CD14-positive monocyte (primary cell): Measurements from ENCODE around the gene TSPAN16. TPM values are rescaled to one million over a fixed set of nuclear protein-coding genes. Genes with fewer than 3 reads are reported as not detected.
A peak's percentile ranks its signal among the peaks of the same experiment; 100 is the strongest.

Experiments
- DNase-seq, 3 donors: peaks; one replicate each; pipeline ENCODE4 v3.0.0-alpha.2; 2011 to 2022
- H2AFZ ChIP-seq: 2 replicates; pipeline ENCODE4 v1.6.0; 2012; ENCODE audit warnings: mild to moderate bottlenecking, low read depth, low read length, inconsistent platforms; ENCODE audit not compliant: insufficient read depth, poor library complexity, severe bottlenecking
- H3K27ac ChIP-seq, 2 donors: 1 replicate in 1 of 2; 2 replicates in 1 of 2; pipeline ENCODE4 v1.5.1; 2012 to 2013; ENCODE audit warnings: low read length in 2 of 2, control low read depth in 1 of 2, inconsistent platforms in 1 of 2, low read depth in 1 of 2, mild to moderate bottlenecking in 1 of 2
- H3K27me3 ChIP-seq, 2 donors: one replicate each; pipeline versions ENCODE4 v1.6.0 to v1.6.1; 2011 to 2013; ENCODE audit warnings: low read length in 2 of 2; ENCODE audit not compliant: control insufficient read depth in 2 of 2, insufficient read depth in 2 of 2
- H3K36me3 ChIP-seq, 2 donors: replicated peaks in 1 of 2; 1 replicate in 1 of 2; 2 replicates in 1 of 2; pipeline versions ENCODE4 v1.5.1 to v1.6.1; 2012 to 2013; ENCODE audit warnings: low read length in 2 of 2, control low read depth in 1 of 2, inconsistent platforms in 1 of 2, mild to moderate bottlenecking in 1 of 2; ENCODE audit not compliant: insufficient read depth in 2 of 2, control insufficient read depth in 1 of 2
- H3K4me1 ChIP-seq, 2 donors: 1 replicate in 1 of 2; 2 replicates in 1 of 2; pipeline versions ENCODE4 v1.5.1 to v1.6.1; 2012 to 2013; ENCODE audit warnings: low read length in 2 of 2, control low read depth in 1 of 2, inconsistent platforms in 1 of 2, mild to moderate bottlenecking in 1 of 2, moderate library complexity in 1 of 2; ENCODE audit not compliant: insufficient read depth in 2 of 2, control insufficient read depth in 1 of 2
- H3K4me2 ChIP-seq: replicated peaks from 2 replicates; pipeline ENCODE3; 2012; ENCODE audit warnings: low read length, moderate library complexity, mild to moderate bottlenecking; ENCODE audit not compliant: poor library complexity, severe bottlenecking; ENCODE audit errors: extremely low read depth
- H3K4me3 ChIP-seq, 3 experiments: fragments of 200-600 bp in 1 of 3; sonication (generic) in 1 of 3; replicated peaks in 1 of 3; 1 replicate in 2 of 3; 2 replicates in 1 of 3; pipeline ENCODE4 v1.5.1; 2011 to 2013; ENCODE audit warnings: low read length in 3 of 3, mild to moderate bottlenecking in 3 of 3, control low read depth in 2 of 3, low read depth in 2 of 3, inconsistent platforms in 1 of 3, moderate library complexity in 1 of 3
- H3K79me2 ChIP-seq: 2 replicates; pipeline ENCODE4 v1.6.0; 2012; ENCODE audit warnings: mild to moderate bottlenecking, control low read depth, inconsistent platforms, low read length, moderate library complexity; ENCODE audit not compliant: insufficient read depth
- H3K9ac ChIP-seq: 2 replicates; pipeline ENCODE4 v1.6.0; 2017; ENCODE audit warnings: low read length, mild to moderate bottlenecking; ENCODE audit not compliant: insufficient read depth, poor library complexity, severe bottlenecking
- H3K9me3 ChIP-seq, 2 donors: replicated peaks in 1 of 2; 1 replicate in 1 of 2; 2 replicates in 1 of 2; pipeline versions ENCODE4 v1.5.1 to v1.6.1; 2012 to 2013; ENCODE audit warnings: low read length in 2 of 2, control low read depth in 1 of 2; ENCODE audit not compliant: control insufficient read depth in 1 of 2, insufficient read depth in 1 of 2
- H4K20me1 ChIP-seq: 2 replicates; pipeline ENCODE4 v1.6.0; 2012; ENCODE audit warnings: mild to moderate bottlenecking, low read length, control low read depth, moderate library complexity; ENCODE audit not compliant: insufficient read depth
- H3K27ac Mint-ChIP-seq, 7 donors: one replicate each; pipeline ENCODE4 v1.8.0; 2020; ENCODE audit warnings: mild to moderate bottlenecking in 7 of 7, mixed read lengths in 7 of 7, moderate library complexity in 6 of 7, inconsistent platforms in 2 of 7
- H3K27me3 Mint-ChIP-seq, 3 donors: one replicate each; pipeline ENCODE4 v1.8.0; 2021 to 2022; ENCODE audit warnings: low read depth in 3 of 3, mild to moderate bottlenecking in 3 of 3, mixed read lengths in 3 of 3, moderate library complexity in 3 of 3, inconsistent platforms in 1 of 3
- H3K36me3 Mint-ChIP-seq, 2 donors: one replicate each; pipeline ENCODE4 v1.8.0; 2020; ENCODE audit warnings: mixed read lengths in 2 of 2, inconsistent platforms in 1 of 2, mild to moderate bottlenecking in 1 of 2
- H3K4me1 Mint-ChIP-seq: one replicate; pipeline ENCODE4 v1.8.0; 2020; ENCODE audit warnings: mild to moderate bottlenecking, mixed read lengths
- H3K4me3 Mint-ChIP-seq, 2 donors: one replicate each; pipeline ENCODE4 v1.8.0; 2020; ENCODE audit warnings: mild to moderate bottlenecking in 2 of 2, mixed read lengths in 2 of 2, moderate library complexity in 1 of 2
- H3K9me3 Mint-ChIP-seq, 7 donors: one replicate each; pipeline ENCODE4 v1.8.0; 2020 to 2022; ENCODE audit warnings: mixed read lengths in 7 of 7, mild to moderate bottlenecking in 6 of 7, moderate library complexity in 6 of 7, inconsistent platforms in 2 of 7
- WGBS: methylation state at CpG from one replicate; pipeline ENCODE4 v1.1.5; 2013; ENCODE audit warnings: missing lambda C conversion rate; ENCODE audit not compliant: insufficient coverage; 5-methylcytosine and 5-hydroxymethylcytosine counted together
- intact Hi-C, 2 donors: fragments of 100-400 bp; cut with micrococcal nuclease; formaldehyde crosslinking; loops; one replicate each; pipeline versions ENCODE4 v1.15.0 to v1.15.1; 2023
- polyA plus RNA-seq, 3 donors: library from polyadenylated mRNA; depleted of rRNA in 1 of 3; unstranded in 2 of 3; stranded (reverse) in 1 of 3; fragments of 300-500 nt in 2 of 3; fragments of >200 nt in 1 of 3; fragmentation: Illumina TruSeq in 2 of 3; gene quantifications; 1 replicate in 2 of 3; 2 replicates in 1 of 3; pipeline ENCODE4 v1.2.3, GENCODE V29; 2012 to 2021
- TF ChIP-seq, protein P1 (sequence below): fragments of 200-600 bp; IDR thresholded peaks from one replicate; pipeline ENCODE4 v1.8.0; 2022; ENCODE audit warnings: antibody characterized with exemption, mild to moderate bottlenecking

The TSPAN16 gene
- polyA plus RNA-seq, 3 donors, result 0.08 to 0.31 TPM; not detected in 1

DNA sequence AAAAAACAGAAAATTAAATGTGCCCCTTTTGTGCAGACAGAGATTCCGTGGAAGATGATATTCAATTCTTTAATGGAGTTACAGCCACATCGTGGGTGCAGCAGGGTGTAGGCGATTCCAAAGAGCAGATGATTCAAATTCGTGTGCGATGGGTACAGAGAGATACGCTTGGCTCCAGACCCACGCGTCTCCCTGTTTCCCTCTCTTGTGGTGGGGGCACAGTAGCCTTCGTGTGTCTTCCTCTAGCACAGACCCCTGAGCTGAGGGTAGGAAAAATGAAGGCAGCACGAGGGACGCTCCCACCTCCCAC is 4.8 kb downstream of the TSPAN16 start:
- intact Hi-C loops, result no loop called here

DNA sequence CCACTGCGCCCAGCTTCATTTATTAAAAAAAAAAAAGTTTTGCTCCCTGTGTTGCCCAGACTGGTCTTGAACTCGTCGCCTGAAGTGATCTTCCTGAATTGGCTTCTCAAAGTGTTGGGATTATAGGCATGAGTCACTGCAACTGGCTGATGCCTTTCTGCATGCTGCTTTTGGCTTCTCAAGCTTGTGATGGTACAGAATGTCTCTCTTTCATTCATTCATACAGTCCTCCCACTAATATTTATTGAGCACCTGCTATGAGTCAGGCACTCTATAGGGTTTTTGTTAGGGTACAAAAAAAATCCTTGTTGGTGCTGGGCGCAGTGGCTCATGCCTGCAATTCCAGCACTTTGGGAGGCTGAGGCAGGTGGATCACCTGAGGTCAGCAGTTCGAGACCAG is 9.0 kb downstream of the TSPAN16 start:
- H3K27ac Mint-ChIP-seq, result peak overlapping the region in 1 of 7 donors; percentile 41
- 100% methylated on average over 1 of the region's 5 CpGs for WGBS
- intact Hi-C loops, result no loop called here

More for the DNA sequence above, 4.8 kb downstream of the TSPAN16 start:
- no peak overlapping the region for H3K4me2 ChIP-seq
- no peaks in the 10 kb centered on the region for H3K27me3 ChIP-seq
- no peak overlapping the region for H3K4me3 Mint-ChIP-seq
- H2AFZ ChIP-seq, result no peak overlapping the region
- peaks cover 43% of the 10 kb centered on the region for H3K4me1 Mint-ChIP-seq
- no peak for DNase-seq
- H3K4me3 ChIP-seq, result no peak overlapping the region
- H3K27ac Mint-ChIP-seq, result no peak overlapping the region
- H3K36me3 ChIP-seq, result peaks cover 0 to 7% of the 10 kb centered on the region in 2 donors
- H3K9me3 Mint-ChIP-seq, result peaks cover 0 to 2% (median 0%) of the 10 kb centered on the region in 7 donors
- peaks cover 0 to 3% (median 2%) of the 10 kb centered on the region in 3 donors for H3K27me3 Mint-ChIP-seq
- peaks cover 21% of the 10 kb centered on the region for H4K20me1 ChIP-seq
- WGBS, result 96% methylated on average over 3 of the region's 11 CpGs
- TF ChIP-seq, protein P1, sequence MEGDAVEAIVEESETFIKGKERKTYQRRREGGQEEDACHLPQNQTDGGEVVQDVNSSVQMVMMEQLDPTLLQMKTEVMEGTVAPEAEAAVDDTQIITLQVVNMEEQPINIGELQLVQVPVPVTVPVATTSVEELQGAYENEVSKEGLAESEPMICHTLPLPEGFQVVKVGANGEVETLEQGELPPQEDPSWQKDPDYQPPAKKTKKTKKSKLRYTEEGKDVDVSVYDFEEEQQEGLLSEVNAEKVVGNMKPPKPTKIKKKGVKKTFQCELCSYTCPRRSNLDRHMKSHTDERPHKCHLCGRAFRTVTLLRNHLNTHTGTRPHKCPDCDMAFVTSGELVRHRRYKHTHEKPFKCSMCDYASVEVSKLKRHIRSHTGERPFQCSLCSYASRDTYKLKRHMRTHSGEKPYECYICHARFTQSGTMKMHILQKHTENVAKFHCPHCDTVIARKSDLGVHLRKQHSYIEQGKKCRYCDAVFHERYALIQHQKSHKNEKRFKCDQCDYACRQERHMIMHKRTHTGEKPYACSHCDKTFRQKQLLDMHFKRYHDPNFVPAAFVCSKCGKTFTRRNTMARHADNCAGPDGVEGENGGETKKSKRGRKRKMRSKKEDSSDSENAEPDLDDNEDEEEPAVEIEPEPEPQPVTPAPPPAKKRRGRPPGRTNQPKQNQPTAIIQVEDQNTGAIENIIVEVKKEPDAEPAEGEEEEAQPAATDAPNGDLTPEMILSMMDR, result no peak
- H3K79me2 ChIP-seq, result no peaks in the 10 kb centered on the region
- H3K9ac ChIP-seq, result no peak overlapping the region
- no peaks in the 10 kb centered on the region for H3K9me3 ChIP-seq
- no peak overlapping the region for H3K27ac ChIP-seq
- H3K36me3 Mint-ChIP-seq, result peaks cover 18 to 28% of the 10 kb centered on the region in 2 donors
- peaks cover 23 to 31% of the 10 kb centered on the region in 2 donors for H3K4me1 ChIP-seq

More for the DNA sequence above, 9.0 kb downstream of the TSPAN16 start:
- no peak overlapping the region for H3K4me2 ChIP-seq
- peaks cover 55% of the 10 kb centered on the region for H4K20me1 ChIP-seq
- H3K36me3 ChIP-seq, result peaks cover 11 to 26% of the 10 kb centered on the region in 2 donors
- H3K27ac ChIP-seq, result no peak overlapping the region
- Mint-ChIP-seq H3K4me1 (peaks cover 27% of the 10 kb centered on the region), H3K4me3 (no peak overlapping the region), H3K36me3 (peaks cover 34 to 59% of the 10 kb centered on the region in 2 donors), H3K9me3 (peaks cover 0 to 1% (median 0%) of the 10 kb centered on the region in 7 donors), H3K27me3 (peaks cover 0 to 4% (median 2%) of the 10 kb centered on the region in 3 donors)
- no peak overlapping the region for H2AFZ ChIP-seq
- no peak overlapping the region for H3K4me3 ChIP-seq
- DNase-seq, result no peak
- H3K9me3 ChIP-seq, result no peaks in the 10 kb centered on the region
- no peaks in the 10 kb centered on the region for H3K27me3 ChIP-seq
- no peak overlapping the region for H3K9ac ChIP-seq
- peaks cover 0 to 3% of the 10 kb centered on the region in 2 donors for H3K4me1 ChIP-seq
- H3K79me2 ChIP-seq, result peaks cover 27% of the 10 kb centered on the region
- TF ChIP-seq, protein P1, result no peak
